IPS-18a (cell line): ENCODE data around the gene PRICKLE1.
"Not testable (repeated sequence)": the region's sequence is repeated elsewhere in the genome, so short reads cannot be mapped to it uniquely, and the experiment has no call there.

Experiments used
- H3K27ac ChIP-seq: one replicate; pipeline ENCODE4 v1.5.1; 2013; ENCODE audit warnings: low read length
- H3K27me3 ChIP-seq: one replicate; pipeline ENCODE4 v1.6.1; 2013; ENCODE audit warnings: mild to moderate bottlenecking, low read length; ENCODE audit not compliant: control insufficient read depth, insufficient read depth
- H3K36me3 ChIP-seq: one replicate; pipeline ENCODE4 v1.6.1; 2013; ENCODE audit warnings: low read depth, low read length; ENCODE audit not compliant: control insufficient read depth
- H3K4me1 ChIP-seq: one replicate; pipeline ENCODE4 v1.6.1; 2013; ENCODE audit warnings: low read depth, low read length; ENCODE audit not compliant: control insufficient read depth
- H3K4me3 ChIP-seq: one replicate; pipeline ENCODE4 v1.5.1; 2013; ENCODE audit warnings: low read length
- H3K9ac ChIP-seq: one replicate; pipeline ENCODE4 v1.6.1; 2013; ENCODE audit warnings: mild to moderate bottlenecking, low read length, moderate library complexity
- H3K9me3 ChIP-seq: one replicate; pipeline ENCODE4 v1.6.1; 2013; ENCODE audit warnings: low read depth, low read length; ENCODE audit not compliant: control insufficient read depth

PRICKLE1 gene

DNA sequence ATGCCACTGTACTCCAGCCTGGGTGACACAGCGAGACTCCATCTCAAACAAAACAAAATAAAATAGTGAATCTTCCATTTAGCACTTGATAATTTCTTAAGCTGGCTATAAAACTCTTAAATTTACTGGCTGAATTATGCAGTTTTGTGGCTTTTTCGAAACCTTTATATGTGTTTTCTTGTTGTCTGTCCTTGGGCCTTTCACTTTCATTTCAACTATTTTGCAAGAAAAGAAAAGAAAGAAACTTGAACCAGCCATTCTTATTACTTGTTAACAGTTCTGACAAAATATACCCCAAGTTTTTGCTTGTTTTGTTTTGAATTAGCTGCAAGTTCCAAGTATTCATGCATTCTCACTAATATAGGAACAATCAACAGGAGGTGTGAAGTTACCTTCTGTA is 42.8 kb downstream of the PRICKLE1 start:
- Histone ChIP-seq H3K9me3 (no peaks in the 10 kb centered on the region), H3K4me3 (no peak overlapping the region), H3K36me3 (no peaks in the 10 kb centered on the region), H3K27me3 (peaks cover 27% of the 10 kb centered on the region), H3K27ac (no peak overlapping the region), H3K4me1 (peaks cover 4% of the 10 kb centered on the region), H3K9ac (no peak overlapping the region)

DNA sequence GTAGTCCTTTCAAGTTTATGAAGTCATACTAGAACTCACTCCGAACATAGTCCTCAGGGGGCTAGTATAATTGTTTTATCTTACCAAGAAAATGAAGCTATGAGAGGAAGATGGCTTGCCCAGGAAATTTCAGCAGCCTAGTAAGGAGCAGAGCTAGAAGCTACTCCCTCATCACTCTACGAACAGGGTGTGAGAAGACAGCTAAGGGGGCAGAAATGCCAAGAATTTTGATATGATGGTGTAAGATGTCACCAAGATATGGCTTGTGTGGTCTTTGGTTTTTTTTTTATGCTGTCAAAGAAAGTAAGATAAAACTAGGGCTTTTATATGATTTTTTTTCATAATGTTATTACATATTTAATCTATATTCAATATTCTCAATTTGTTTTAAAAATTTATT is 47.6 kb downstream of the PRICKLE1 start:
- H3K9me3 ChIP-seq = no peaks in the 10 kb centered on the region
- H3K4me3 ChIP-seq = no peak overlapping the region
- H3K4me1 ChIP-seq = peaks cover 6% of the 10 kb centered on the region
- no peak overlapping the region for H3K9ac ChIP-seq
- no peaks in the 10 kb centered on the region for H3K36me3 ChIP-seq
- no peaks in the 10 kb centered on the region for H3K27me3 ChIP-seq
- no peak overlapping the region for H3K27ac ChIP-seq

DNA sequence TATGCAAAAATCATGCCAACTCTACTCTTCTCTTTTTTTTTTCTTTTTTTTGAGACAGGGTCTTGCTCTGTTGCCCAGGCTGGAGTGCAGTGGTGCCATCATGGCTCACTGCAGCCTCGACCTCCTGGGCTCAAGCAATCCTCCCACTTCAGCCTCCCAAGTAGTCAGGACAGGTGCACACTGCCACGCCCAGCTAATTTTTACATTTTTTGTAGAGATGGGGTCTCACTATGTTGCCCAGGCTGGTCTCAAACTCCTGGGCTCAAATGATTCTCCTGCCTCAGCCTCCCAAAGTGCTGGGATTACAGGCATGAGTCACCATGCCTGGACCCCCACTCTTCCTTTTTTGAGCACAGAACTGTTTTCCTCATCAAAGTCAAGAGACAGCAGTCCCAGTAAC is 48.2 kb downstream of the PRICKLE1 start:
- H3K4me1 ChIP-seq, H3K36me3 ChIP-seq, H3K9ac ChIP-seq, H3K9me3 ChIP-seq, H3K27me3 ChIP-seq, H3K27ac ChIP-seq, H3K4me3 ChIP-seq: not testable (repeated sequence)

DNA sequence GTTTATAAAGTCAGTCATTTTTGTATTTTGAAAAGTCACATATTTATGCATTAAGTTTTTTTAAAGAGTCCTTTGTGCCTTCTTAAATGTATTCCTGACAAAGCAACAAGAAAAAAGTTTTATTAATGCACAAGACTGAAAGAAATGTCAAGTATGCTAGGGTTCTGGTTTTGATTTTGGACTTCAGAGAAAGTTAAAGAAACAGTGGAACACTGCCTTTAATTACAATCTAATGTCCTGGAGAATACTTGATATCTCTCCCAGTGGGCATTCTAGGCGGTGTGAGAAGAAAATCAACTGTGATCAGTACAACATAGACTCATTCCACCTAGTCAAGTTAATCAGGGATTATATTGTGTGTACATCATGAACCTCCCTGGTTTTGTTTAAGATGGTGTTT is 49.9 kb downstream of the PRICKLE1 start:
- no peaks in the 10 kb centered on the region for H3K36me3 ChIP-seq
- no peak overlapping the region for H3K9ac ChIP-seq
- no peak overlapping the region for H3K4me3 ChIP-seq
- no peaks in the 10 kb centered on the region for H3K27me3 ChIP-seq
- no peak overlapping the region for H3K27ac ChIP-seq
- H3K9me3 ChIP-seq = no peaks in the 10 kb centered on the region
- peaks cover 4% of the 10 kb centered on the region for H3K4me1 ChIP-seq

DNA sequence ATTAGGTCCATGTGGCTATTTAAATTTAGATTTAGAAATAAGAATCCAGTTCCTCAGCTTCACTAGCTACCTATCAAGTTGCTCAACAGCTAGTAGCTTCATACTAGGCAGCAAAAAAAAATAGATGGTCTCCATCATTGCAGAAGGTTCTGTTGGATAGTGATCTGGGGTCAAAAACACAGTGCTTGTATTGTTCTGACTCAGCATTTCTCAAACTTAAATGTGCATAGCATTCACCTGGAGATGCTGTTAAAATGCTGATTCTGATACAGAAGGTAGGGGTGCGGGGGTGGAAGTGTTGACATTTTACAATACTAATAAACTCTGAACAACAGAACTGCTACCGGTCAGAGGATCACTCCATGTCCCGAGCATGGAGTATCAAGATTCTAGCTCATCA is 51.3 kb downstream of the PRICKLE1 start:
- Histone ChIP-seq H3K4me1 (peaks cover 4% of the 10 kb centered on the region), H3K27ac (no peak overlapping the region), H3K36me3 (no peaks in the 10 kb centered on the region), H3K27me3 (no peaks in the 10 kb centered on the region), H3K4me3 (no peak overlapping the region), H3K9me3 (no peaks in the 10 kb centered on the region), H3K9ac (no peak overlapping the region)

DNA sequence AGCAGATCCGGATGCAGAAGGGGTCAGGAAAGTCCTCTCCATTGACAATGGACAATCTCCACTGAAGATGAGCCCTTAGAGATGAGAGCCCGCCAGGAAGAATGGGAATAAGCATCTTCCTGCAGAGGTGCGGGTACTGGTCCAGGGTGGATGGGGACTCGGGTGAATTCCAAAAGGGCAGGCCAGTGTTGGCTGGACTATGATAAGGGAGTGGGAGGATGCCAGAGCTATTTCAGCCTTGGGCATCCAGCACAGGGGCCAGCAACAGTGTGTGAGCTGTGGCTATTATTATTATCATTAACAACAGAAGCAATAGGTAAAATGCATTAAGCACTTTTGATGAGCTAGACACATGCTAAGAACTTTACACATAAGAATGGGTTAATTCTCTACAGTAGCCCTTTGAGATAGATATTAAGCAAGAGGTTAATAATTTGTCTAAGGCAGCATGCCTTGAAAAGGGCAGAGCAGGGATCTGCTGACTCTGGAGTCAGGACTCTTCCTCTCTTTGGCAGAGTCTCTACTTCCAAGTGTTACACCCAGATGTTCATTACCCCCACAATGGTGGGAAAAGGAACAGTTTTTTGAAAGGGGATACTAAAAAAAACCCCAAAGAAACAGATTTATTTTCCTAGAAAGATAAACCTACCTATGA is 55.2 kb downstream of the PRICKLE1 start:
- H3K36me3 ChIP-seq = no peaks in the 10 kb centered on the region
- H3K27me3 ChIP-seq = no peaks in the 10 kb centered on the region
- H3K4me3 ChIP-seq = no peak overlapping the region
- no peaks in the 10 kb centered on the region for H3K9me3 ChIP-seq
- no peak overlapping the region for H3K27ac ChIP-seq
- peaks cover 4% of the 10 kb centered on the region for H3K4me1 ChIP-seq
- H3K9ac ChIP-seq = no peak overlapping the region

DNA sequence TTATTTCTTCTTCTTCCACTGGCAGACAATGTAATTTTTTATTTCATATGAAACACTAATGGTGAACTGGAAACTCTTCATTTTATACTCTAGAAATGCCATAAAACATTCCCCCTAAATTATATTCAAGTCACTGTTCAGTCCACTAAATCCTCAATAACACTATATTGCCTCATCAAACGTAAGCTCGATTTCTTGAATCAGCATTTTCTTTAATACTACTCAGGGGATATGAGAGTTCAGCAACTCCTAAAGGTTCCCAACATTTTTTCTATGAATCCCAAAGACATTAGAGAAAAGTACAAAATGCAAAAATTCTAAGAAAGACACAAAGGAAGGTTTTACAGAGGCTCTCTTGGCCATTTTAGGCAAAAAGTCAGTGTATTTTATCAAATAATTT is 59.3 kb downstream of the PRICKLE1 start:
- no peak overlapping the region for H3K4me3 ChIP-seq
- H3K27ac ChIP-seq = no peak overlapping the region
- H3K4me1 ChIP-seq = peaks cover 10% of the 10 kb centered on the region
- no peaks in the 10 kb centered on the region for H3K27me3 ChIP-seq
- no peak overlapping the region for H3K9ac ChIP-seq
- H3K36me3 ChIP-seq = no peaks in the 10 kb centered on the region
- H3K9me3 ChIP-seq = no peaks in the 10 kb centered on the region

DNA sequence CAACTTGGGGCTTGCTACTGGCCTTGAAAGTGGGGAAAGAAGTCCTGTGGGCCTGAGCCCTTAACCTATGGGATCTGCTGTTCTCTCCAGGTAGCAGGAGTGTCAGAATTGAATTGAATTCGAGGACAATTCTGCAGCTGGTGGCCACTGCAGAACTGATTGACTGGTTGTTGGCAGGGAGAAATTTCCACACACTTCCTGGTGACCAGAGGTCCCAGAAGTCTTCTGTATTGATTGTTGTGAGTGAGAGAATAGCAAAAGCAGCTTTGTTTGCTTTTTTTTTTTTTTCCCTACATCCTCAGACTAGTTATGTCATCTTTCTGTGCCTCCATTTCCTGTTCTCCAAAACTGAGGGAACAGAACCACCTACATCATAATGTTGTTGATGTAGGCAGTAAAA is 64.1 kb downstream of the PRICKLE1 start:
- no peak overlapping the region for H3K4me3 ChIP-seq
- peaks cover 10% of the 10 kb centered on the region for H3K4me1 ChIP-seq
- H3K27ac ChIP-seq = no peak overlapping the region
- no peaks in the 10 kb centered on the region for H3K9me3 ChIP-seq
- no peaks in the 10 kb centered on the region for H3K27me3 ChIP-seq
- H3K36me3 ChIP-seq = no peaks in the 10 kb centered on the region
- no peak overlapping the region for H3K9ac ChIP-seq

DNA sequence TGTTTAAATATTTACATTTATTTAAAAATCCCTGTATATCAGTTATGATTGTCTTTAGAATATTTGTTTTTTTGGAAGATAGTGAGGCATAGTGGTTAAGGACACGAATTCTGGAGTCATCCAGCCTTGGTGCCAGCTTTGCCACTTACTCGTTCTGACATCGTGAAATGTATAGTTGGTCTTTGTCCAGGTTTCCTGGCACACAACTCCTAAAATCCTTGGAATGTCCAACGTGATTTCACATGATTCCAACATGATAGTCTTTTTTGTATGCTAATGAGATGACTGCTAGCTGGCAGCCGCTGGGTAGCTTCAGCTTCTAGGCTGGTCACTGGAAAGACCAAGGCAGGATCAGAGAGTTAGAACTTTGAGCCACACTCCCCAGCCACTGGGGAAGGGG is 64.8 kb downstream of the PRICKLE1 start:
- no peaks in the 10 kb centered on the region for H3K9me3 ChIP-seq
- peaks cover 10% of the 10 kb centered on the region for H3K4me1 ChIP-seq
- no peak overlapping the region for H3K9ac ChIP-seq
- H3K36me3 ChIP-seq = no peaks in the 10 kb centered on the region
- H3K4me3 ChIP-seq = no peak overlapping the region
- H3K27me3 ChIP-seq = no peaks in the 10 kb centered on the region
- H3K27ac ChIP-seq = no peak overlapping the region

DNA sequence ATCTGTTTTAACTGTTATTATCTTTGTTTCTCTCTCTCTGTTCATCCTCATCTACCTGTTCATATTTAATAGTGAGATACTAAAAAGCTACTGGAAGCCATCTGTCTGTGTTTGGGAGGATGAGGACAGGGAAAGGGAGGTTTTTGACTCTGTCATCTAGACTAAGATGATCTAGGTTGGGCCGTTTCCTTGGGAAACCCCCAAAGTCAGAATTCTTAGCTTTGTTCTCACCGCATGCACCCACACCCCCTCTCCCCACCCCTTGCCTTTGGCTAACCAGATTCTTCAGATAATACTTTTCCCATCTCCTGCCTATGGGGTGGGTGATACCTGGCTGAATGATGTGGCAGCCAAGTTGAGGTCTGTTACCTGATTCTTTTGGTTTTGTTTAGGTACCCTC is 73.0 kb downstream of the PRICKLE1 start:
- no peaks in the 10 kb centered on the region for H3K36me3 ChIP-seq
- H3K9me3 ChIP-seq = no peaks in the 10 kb centered on the region
- H3K4me3 ChIP-seq = no peak overlapping the region
- no peak overlapping the region for H3K27ac ChIP-seq
- H3K27me3 ChIP-seq = peaks cover 7% of the 10 kb centered on the region
- no peak overlapping the region for H3K9ac ChIP-seq
- H3K4me1 ChIP-seq = peaks cover 1% of the 10 kb centered on the region

DNA sequence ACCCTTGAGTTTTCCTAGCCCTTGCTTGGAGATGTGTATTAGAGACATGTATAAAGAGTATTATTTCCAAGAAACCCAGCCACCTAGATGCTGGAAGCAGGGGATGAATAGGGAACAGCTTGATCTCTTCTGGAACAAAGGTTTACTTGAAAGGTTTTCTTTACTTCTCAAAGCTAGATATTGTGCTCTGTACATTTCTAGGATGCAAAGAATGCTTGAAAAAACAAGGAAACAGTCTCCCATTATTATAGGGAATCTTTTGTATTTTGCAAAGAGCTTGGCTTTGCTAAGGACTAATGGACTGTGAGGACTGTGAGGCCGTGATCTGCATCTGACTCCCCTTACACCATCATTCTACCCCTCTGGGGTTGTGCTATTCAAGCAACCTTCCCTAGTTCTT is 77.9 kb downstream of the PRICKLE1 start:
- no peaks in the 10 kb centered on the region for H3K9me3 ChIP-seq
- H3K27me3 ChIP-seq = peaks cover 16% of the 10 kb centered on the region
- peaks cover 12% of the 10 kb centered on the region for H3K4me1 ChIP-seq
- H3K4me3 ChIP-seq = no peak overlapping the region
- no peak overlapping the region for H3K9ac ChIP-seq
- H3K27ac ChIP-seq = no peak overlapping the region
- no peaks in the 10 kb centered on the region for H3K36me3 ChIP-seq

DNA sequence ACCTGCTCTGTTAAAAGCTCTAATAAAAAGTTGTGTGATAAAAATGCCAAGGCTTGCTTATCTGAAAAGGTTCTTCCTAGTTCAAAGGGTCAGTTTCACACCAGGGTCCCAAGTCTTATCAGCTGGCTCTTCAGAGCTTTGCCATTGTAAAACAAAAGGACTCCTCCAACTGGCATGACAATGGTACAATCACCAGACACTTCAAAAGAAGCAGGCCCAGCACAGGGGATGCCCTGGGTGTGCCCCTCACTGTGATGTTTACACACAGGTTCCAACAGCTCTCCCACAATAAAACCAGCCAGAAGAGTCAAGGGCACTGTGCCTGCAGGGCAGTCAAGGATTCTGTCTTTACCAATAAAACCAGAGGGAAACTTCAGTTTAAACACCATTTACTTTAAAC is 78.7 kb downstream of the PRICKLE1 start:
- Histone ChIP-seq H3K9me3 (no peaks in the 10 kb centered on the region), H3K4me1 (peaks cover 12% of the 10 kb centered on the region), H3K27ac (no peak overlapping the region), H3K9ac (no peak overlapping the region), H3K4me3 (no peak overlapping the region), H3K27me3 (peaks cover 16% of the 10 kb centered on the region), H3K36me3 (no peaks in the 10 kb centered on the region)
